H1 (cell line): ENCODE results near the gene JAG1. TPM values are rescaled to one million over a fixed set of nuclear protein-coding genes. Genes with fewer than 3 reads are reported as not detected.

ENCODE experiments used
- ATF3 ChIP-seq: IDR thresholded peaks from 2 replicates; pipeline ENCODE4 v1.6.1; 2011; ENCODE audit warnings: low read depth, mild to moderate bottlenecking, low read length; ENCODE audit not compliant: insufficient read depth
- CEBPB ChIP-seq: IDR thresholded peaks from 2 replicates; pipeline ENCODE4 v1.6.1; 2012; ENCODE audit warnings: low read depth, low read length
- CHD7 ChIP-seq: fragments of 300-600 bp; sonication (generic); IDR thresholded peaks from 2 replicates; pipeline ENCODE4 v1.7.1; 2012; ENCODE audit warnings: low read length, moderate library complexity, mild to moderate bottlenecking, inconsistent platforms; ENCODE audit not compliant: insufficient replicate concordance
- CTBP2 ChIP-seq: IDR thresholded peaks from 2 replicates; pipeline ENCODE4 v1.7.0; 2011; ENCODE audit warnings: borderline replicate concordance, mild to moderate bottlenecking, moderate library complexity, mixed read lengths, low read length; ENCODE audit not compliant: insufficient read depth, insufficient read length
- CTCF ChIP-seq, 3 experiments: IDR thresholded peaks; 1 replicate in 2 of 3; 2 replicates in 1 of 3; pipeline versions ENCODE4 v1.5.1 to v1.6.1; 2011; ENCODE audit warnings: low read length in 3 of 3, mild to moderate bottlenecking in 3 of 3, inconsistent platforms in 2 of 3, low read depth in 1 of 3, moderate library complexity in 1 of 3; ENCODE audit not compliant: insufficient read depth in 1 of 3; ENCODE audit errors: control extremely low read depth in 1 of 3
- TAF1 ChIP-seq: IDR thresholded peaks from 2 replicates; pipeline ENCODE4 v1.6.1; 2011; ENCODE audit warnings: mild to moderate bottlenecking, low read depth, low read length
- polyA plus RNA-seq, 7 experiments: library from polyadenylated mRNA; depleted of rRNA in 3 of 7; stranded (reverse) in 5 of 7; unstranded in 2 of 7; fragments of >200 nt in 5 of 7; fragments of 200-250 nt in 2 of 7; gene quantifications; 1 replicate in 5 of 7; 2 replicates in 1 of 7; 4 replicates in 1 of 7; pipeline versions ENCODE4 v1.2.1 to v1.2.3, GENCODE V29; 2011 to 2013; ENCODE audit warnings: missing spikeins in 2 of 7, mixed read lengths in 2 of 7
- total RNA-seq: library from RNA; stranded (reverse); fragmentation: NEBNext Ultra II Directional; extraction: Animal tissue kit (Norgen Biotek cat#: 25700); gene quantifications from 2 replicates; pipeline ENCODE4 v1.2.1, GENCODE V29; 2021

The JAG1 gene
- total and polyA plus RNA-seq, 2 of the 8 experiments (the other 6 are each of a cell fraction or from before 2014, with no cell fraction given), result 13.5 to 27.3 TPM

GRCh38 chr20:10674684-10675449 lies 1.1 kb upstream of the JAG1 start (continued):
- TF ChIP-seq CTCF (IDR thresholded peaks at IDR 0.05; ENCODE audit: control extremely low read depth in 1 of 3, insufficient read depth in 1 of 3, low read depth in 1 of 3, low read length in 3 of 3), result peak; percentile 71 to 83 (median 74)
- no peak for TF ChIP-seq CHD7
- no peak for TF ChIP-seq ATF3
- peak; percentile 53; the same call in 1 of the 2 replicates for TF ChIP-seq TAF1
- TF ChIP-seq CTBP2, result no peak
- TF ChIP-seq CEBPB, result no peak
